SK-N-SH (cell line): ENCODE results near the gene FLAD1. TPM values are rescaled to one million over a fixed set of nuclear protein-coding genes. Genes with fewer than 3 reads are reported as not detected.

Source experiments
- CTCF ChIA-PET: fragments of 300-600, 350-600 bp; formaldehyde crosslinking; extraction: SDS; loops from one replicate; lab custom pipeline; 2021; lab: Yijun Ruan, JAX
- POLR2A ChIA-PET: fragments of 350-600 bp; sonication (Branson Sonifier 250); formaldehyde crosslinking; extraction: SDS; loops from one replicate; lab custom pipeline; 2020; ENCODE audit warnings: antibody characterized with exemption, inconsistent platforms; lab: Yijun Ruan, JAX
- DNase-seq: peaks from one replicate; pipeline ENCODE4 v3.0.0; 2012
- H2AFZ ChIP-seq: fragments of 200-600 bp; sonication (generic); 2 replicates; pipeline ENCODE4 v1.8.1; 2016; ENCODE audit warnings: antibody characterized with exemption, mild to moderate bottlenecking, low read depth
- H3F3A ChIP-seq: fragments of 200-600 bp; sonication (generic); replicated peaks from 2 replicates; pipeline ENCODE3; 2016; ENCODE audit warnings: antibody characterized with exemption, mild to moderate bottlenecking; ENCODE audit not compliant: insufficient read depth
- H3K27ac ChIP-seq, 2 experiments: fragments of 200-500 bp in 1 of 2; fragments of 200-600 bp in 1 of 2; sonication (Bioruptor generic) in 1 of 2; sonication (generic), shearing (Covaris generic) in 1 of 2; 2 replicates each; pipeline versions ENCODE4 v1.5.1 to v1.6.1; 2014 to 2016; ENCODE audit warnings: low read depth in 2 of 2, inconsistent platforms in 1 of 2, low read length in 1 of 2, mild to moderate bottlenecking in 1 of 2, mixed read lengths in 1 of 2
- H3K27me3 ChIP-seq: fragments of 200-600 bp; sonication (generic), shearing (Covaris generic); 2 replicates; pipeline ENCODE4 v1.6.1; 2016; ENCODE audit warnings: mixed run types; ENCODE audit not compliant: insufficient read depth
- H3K36me3 ChIP-seq, 2 experiments: fragments of 200-500 bp in 1 of 2; fragments of 200-600 bp in 1 of 2; sonication (Bioruptor generic) in 1 of 2; sonication (generic) in 1 of 2; replicated peaks in 1 of 2; 2 replicates each; pipeline versions ENCODE3 to v1.5.1; 2014 to 2016; ENCODE audit warnings: low read length in 1 of 2, mild to moderate bottlenecking in 1 of 2; ENCODE audit not compliant: insufficient read depth in 2 of 2, control insufficient read depth in 1 of 2
- H3K4me1 ChIP-seq, 2 experiments: fragments of 200-500 bp in 1 of 2; fragments of 200-600 bp in 1 of 2; sonication (Bioruptor generic) in 1 of 2; sonication (generic), shearing (Covaris generic) in 1 of 2; 2 replicates each; pipeline versions ENCODE4 v1.5.1 to v1.6.1; 2014 to 2016; ENCODE audit warnings: low read depth in 1 of 2, low read length in 1 of 2, mixed run types in 1 of 2; ENCODE audit not compliant: insufficient read depth in 2 of 2, control insufficient read depth in 1 of 2
- H3K4me2 ChIP-seq: fragments of 200-600 bp; sonication (generic), shearing (Covaris generic); 2 replicates; pipeline ENCODE4 v1.6.1; 2017; ENCODE audit warnings: mixed run types
- H3K4me3 ChIP-seq, 2 experiments: fragments of 200-500 bp in 1 of 2; fragments of 200-600 bp in 1 of 2; sonication (Bioruptor generic) in 1 of 2; sonication (generic), shearing (Covaris generic) in 1 of 2; 2 replicates each; pipeline versions ENCODE4 v1.5.1 to v1.8.1; 2014 to 2016; ENCODE audit warnings: low read depth in 2 of 2, inconsistent platforms in 1 of 2, low read length in 1 of 2, mild to moderate bottlenecking in 1 of 2, mixed read lengths in 1 of 2, moderate library complexity in 1 of 2
- H3K79me2 ChIP-seq: fragments of 200-600 bp; sonication (generic); 2 replicates; pipeline ENCODE4 v1.8.1; 2017; ENCODE audit warnings: mild to moderate bottlenecking; ENCODE audit not compliant: insufficient read depth
- H3K9ac ChIP-seq: fragments of 200-600 bp; sonication (generic); 2 replicates; pipeline ENCODE4 v1.6.1; 2017; ENCODE audit warnings: mixed run types
- H3K9me2 ChIP-seq: fragments of 200-600 bp; sonication (generic); 2 replicates; pipeline ENCODE4 v1.6.1; 2017; ENCODE audit warnings: mixed run types
- H3K9me3 ChIP-seq: fragments of 200-600 bp; sonication (generic); 2 replicates; pipeline ENCODE4 v1.6.1; 2017; ENCODE audit warnings: mixed run types, mild to moderate bottlenecking, moderate library complexity
- H4K20me1 ChIP-seq: fragments of 200-600 bp; sonication (generic); 2 replicates; pipeline ENCODE4 v1.6.1; 2017; ENCODE audit warnings: mild to moderate bottlenecking, mixed run types; ENCODE audit not compliant: insufficient read depth
- CHD2 ChIP-seq: fragments of 150-350 bp; IDR thresholded peaks from 2 replicates; pipeline ENCODE4 v1.6.1; 2018; ENCODE audit warnings: low read length; ENCODE audit not compliant: partially characterized antibody
- ELF1 ChIP-seq: IDR thresholded peaks from 2 replicates; pipeline ENCODE4 v1.4.0; 2012
- EP300 ChIP-seq, 2 experiments: IDR thresholded peaks; 2 replicates each; pipeline versions ENCODE4 v1.4.0 to v1.6.1; 2012; ENCODE audit warnings: borderline replicate concordance in 1 of 2, low read depth in 1 of 2, low read length in 1 of 2
- FOSL2 ChIP-seq: IDR thresholded peaks from 2 replicates; pipeline ENCODE4 v1.4.0; 2012; ENCODE audit warnings: low read depth, mild to moderate bottlenecking, moderate library complexity, borderline replicate concordance
- FOXM1 ChIP-seq: IDR thresholded peaks from 2 replicates; pipeline ENCODE4 v1.4.0; 2012; ENCODE audit warnings: low read depth, mild to moderate bottlenecking
- GABPA ChIP-seq: IDR thresholded peaks from 2 replicates; pipeline ENCODE4 v1.4.0; 2012; ENCODE audit warnings: low read depth, mild to moderate bottlenecking
- JUND ChIP-seq: IDR thresholded peaks from 2 replicates; pipeline ENCODE4 v1.4.0; 2012
- NRF1 ChIP-seq: IDR thresholded peaks from 2 replicates; pipeline ENCODE4 v1.6.1; 2012; ENCODE audit warnings: low read depth, mild to moderate bottlenecking, low read length
- POLR2AphosphoS5 ChIP-seq: IDR thresholded peaks from 2 replicates; pipeline ENCODE4 v1.6.1; 2012; ENCODE audit warnings: low read depth, low read length
- RAD21 ChIP-seq: IDR thresholded peaks from 2 replicates; pipeline ENCODE4 v1.6.1; 2012; ENCODE audit warnings: mild to moderate bottlenecking, low read length
- RCOR1 ChIP-seq: fragments of 150-350 bp; IDR thresholded peaks from 2 replicates; pipeline ENCODE4 v1.6.1; 2017; ENCODE audit warnings: antibody characterized with exemption, low read length
- RFX5 ChIP-seq: IDR thresholded peaks from 2 replicates; pipeline ENCODE4 v1.6.1; 2012; ENCODE audit warnings: mild to moderate bottlenecking, improper control_type of control experiment, low read length
- RXRA ChIP-seq: IDR thresholded peaks from 2 replicates; pipeline ENCODE4 v1.4.0; 2012; ENCODE audit warnings: low read depth, mild to moderate bottlenecking, borderline replicate concordance
- TEAD4 ChIP-seq: IDR thresholded peaks from 2 replicates; pipeline ENCODE4 v1.4.0; 2012; ENCODE audit warnings: mild to moderate bottlenecking, borderline replicate concordance; ENCODE audit not compliant: insufficient read depth
- YY1 ChIP-seq: IDR thresholded peaks from 2 replicates; pipeline ENCODE4 v1.4.0; 2012; ENCODE audit warnings: low read depth, mild to moderate bottlenecking
- WGBS: methylation state at CpG from one replicate; pipeline ENCODE4 v1.1.6; 2017; ENCODE audit warnings: low lambda C conversion rate; 5-methylcytosine and 5-hydroxymethylcytosine counted together
- polyA plus RNA-seq, 3 experiments: library from polyadenylated mRNA; depleted of rRNA; stranded (reverse); fragments of >200 nt; gene quantifications; 2 replicates each; pipeline ENCODE4 v1.2.3, GENCODE V29; 2012
- TF ChIP-seq, protein P1 (sequence below): IDR thresholded peaks from 2 replicates; pipeline ENCODE4 v1.6.1; 2012; ENCODE audit warnings: mild to moderate bottlenecking, low read depth, low read length, moderate library complexity
- TF ChIP-seq, protein P2 (sequence below): IDR thresholded peaks from 2 replicates; pipeline ENCODE4 v1.4.0; 2012; ENCODE audit warnings: low read depth
- TF ChIP-seq, protein P3 (sequence below): IDR thresholded peaks from 2 replicates; pipeline ENCODE4; 2012
- TF ChIP-seq, protein P4 (sequence below): fragments of 200-600 bp; sonication (generic); IDR thresholded peaks from 2 replicates; pipeline ENCODE4 v1.6.1; 2017; ENCODE audit warnings: antibody characterized with exemption, mild to moderate bottlenecking, moderate library complexity

FLAD1 gene
- polyA plus RNA-seq, 1 of the 3 experiments (the other 2 are of a cell fraction), result 50.8 TPM

DNA sequence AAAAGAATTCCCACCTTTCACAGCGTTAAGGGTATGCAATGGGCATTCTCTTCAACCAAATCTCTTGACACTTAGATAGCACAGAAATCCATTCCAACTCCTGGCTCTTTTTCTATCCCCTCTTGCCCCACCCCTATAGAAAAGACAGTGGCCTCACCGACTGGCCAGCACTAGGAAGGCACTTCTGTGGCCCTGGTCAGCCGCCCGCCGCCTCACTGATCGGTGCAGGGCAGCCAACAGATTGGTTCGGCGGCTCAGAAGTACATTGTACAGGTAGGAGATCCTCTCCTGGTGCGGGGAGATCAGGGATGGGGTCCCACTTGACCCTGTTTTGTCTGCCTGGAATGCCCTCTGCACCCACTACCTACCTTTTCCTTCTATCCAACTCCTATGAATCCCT is 41.2 kb downstream of the FLAD1 start:
- WGBS, result 85% methylated on average over 9 of the region's 9 CpGs

DNA sequence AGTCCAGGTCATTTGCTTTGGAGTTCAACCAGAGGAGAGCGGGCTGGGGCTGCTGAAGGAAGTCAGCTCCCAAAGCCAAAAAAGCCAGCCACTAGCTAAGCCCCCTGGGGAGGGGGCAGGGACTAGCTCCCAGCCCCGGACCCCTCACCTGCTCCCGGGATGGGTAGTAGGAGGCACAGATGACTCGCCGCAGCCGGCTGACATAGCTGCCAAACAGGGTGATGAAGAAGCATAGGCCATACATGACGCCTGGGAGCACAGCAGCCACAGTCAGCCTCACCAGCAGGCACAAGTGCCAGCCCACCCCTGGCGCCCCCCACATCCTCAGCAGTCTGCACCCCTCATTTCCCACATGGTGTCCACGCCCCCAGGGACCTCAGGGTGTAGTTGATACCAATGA is 43.0 kb downstream of the FLAD1 start:
- ChIA-PET POLR2A (no interaction called here), CTCF (interaction anchor here (0.7 to 2.1 kb wide), 4 partner anchors 9 to 22 kb away, joined by 3 to 12 read pairs (median 6); no protein-coding TSS in a partner anchor)
- H3K27me3 ChIP-seq, result no peaks in the 10 kb centered on the region
- peaks cover 0 to 4% of the 10 kb centered on the region in 2 experiments; a peak in 1 of 4 replicates for H3K4me1 ChIP-seq
- no peaks in the 10 kb centered on the region for H3K36me3 ChIP-seq
- no peaks in the 10 kb centered on the region for H3F3A ChIP-seq
- H4K20me1 ChIP-seq, result no peaks in the 10 kb centered on the region
- H3K9me2 ChIP-seq, result no peaks in the 10 kb centered on the region
- whole genome bisulfite sequencing, result 59% methylated on average over 9 of the region's 9 CpGs
- H3K4me2 ChIP-seq, result no peak overlapping the region
- no peaks in the 10 kb centered on the region for H3K79me2 ChIP-seq
- TF ChIP-seq NRF1 (no peak), GABPA (no peak), POLR2AphosphoS5 (no peak), CHD2 (no peak), RAD21 (no peak), RCOR1 (no peak), ELF1 (no peak), FOSL2 (no peak), TEAD4 (no peak)
- TF ChIP-seq, protein P1, sequence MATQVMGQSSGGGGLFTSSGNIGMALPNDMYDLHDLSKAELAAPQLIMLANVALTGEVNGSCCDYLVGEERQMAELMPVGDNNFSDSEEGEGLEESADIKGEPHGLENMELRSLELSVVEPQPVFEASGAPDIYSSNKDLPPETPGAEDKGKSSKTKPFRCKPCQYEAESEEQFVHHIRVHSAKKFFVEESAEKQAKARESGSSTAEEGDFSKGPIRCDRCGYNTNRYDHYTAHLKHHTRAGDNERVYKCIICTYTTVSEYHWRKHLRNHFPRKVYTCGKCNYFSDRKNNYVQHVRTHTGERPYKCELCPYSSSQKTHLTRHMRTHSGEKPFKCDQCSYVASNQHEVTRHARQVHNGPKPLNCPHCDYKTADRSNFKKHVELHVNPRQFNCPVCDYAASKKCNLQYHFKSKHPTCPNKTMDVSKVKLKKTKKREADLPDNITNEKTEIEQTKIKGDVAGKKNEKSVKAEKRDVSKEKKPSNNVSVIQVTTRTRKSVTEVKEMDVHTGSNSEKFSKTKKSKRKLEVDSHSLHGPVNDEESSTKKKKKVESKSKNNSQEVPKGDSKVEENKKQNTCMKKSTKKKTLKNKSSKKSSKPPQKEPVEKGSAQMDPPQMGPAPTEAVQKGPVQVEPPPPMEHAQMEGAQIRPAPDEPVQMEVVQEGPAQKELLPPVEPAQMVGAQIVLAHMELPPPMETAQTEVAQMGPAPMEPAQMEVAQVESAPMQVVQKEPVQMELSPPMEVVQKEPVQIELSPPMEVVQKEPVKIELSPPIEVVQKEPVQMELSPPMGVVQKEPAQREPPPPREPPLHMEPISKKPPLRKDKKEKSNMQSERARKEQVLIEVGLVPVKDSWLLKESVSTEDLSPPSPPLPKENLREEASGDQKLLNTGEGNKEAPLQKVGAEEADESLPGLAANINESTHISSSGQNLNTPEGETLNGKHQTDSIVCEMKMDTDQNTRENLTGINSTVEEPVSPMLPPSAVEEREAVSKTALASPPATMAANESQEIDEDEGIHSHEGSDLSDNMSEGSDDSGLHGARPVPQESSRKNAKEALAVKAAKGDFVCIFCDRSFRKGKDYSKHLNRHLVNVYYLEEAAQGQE, result no peak
- TF ChIP-seq, protein P2, sequence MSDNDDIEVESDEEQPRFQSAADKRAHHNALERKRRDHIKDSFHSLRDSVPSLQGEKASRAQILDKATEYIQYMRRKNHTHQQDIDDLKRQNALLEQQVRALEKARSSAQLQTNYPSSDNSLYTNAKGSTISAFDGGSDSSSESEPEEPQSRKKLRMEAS, result no peak
- TF ChIP-seq, all 33 proteins: peak for 0
- H3K9ac ChIP-seq, result no peak overlapping the region
- H2AFZ ChIP-seq, result no peak overlapping the region
- no peaks in the 10 kb centered on the region for H3K9me3 ChIP-seq
- no peak overlapping the region for H3K27ac ChIP-seq
- no peak for DNase-seq
- no peak overlapping the region for H3K4me3 ChIP-seq

More for the DNA sequence above, 41.2 kb downstream of the FLAD1 start:
- Histone ChIP-seq H4K20me1 (no peaks in the 10 kb centered on the region), H3K27ac (no peak overlapping the region), H3K9ac (no peak overlapping the region), H3K4me1 (peaks cover 0 to 4% of the 10 kb centered on the region in 2 experiments; a peak in 1 of 4 replicates), H3K36me3 (no peaks in the 10 kb centered on the region), H3K79me2 (no peaks in the 10 kb centered on the region), H2AFZ (no peak overlapping the region), H3K9me3 (no peaks in the 10 kb centered on the region), H3F3A (no peaks in the 10 kb centered on the region), H3K4me2 (no peak overlapping the region), H3K27me3 (no peaks in the 10 kb centered on the region), H3K9me2 (no peaks in the 10 kb centered on the region), H3K4me3 (no peak overlapping the region)
- ChIA-PET CTCF (interaction anchor here (2.1 kb wide), 2 partner anchors 7 to 21 kb away, joined by 9 to 12 read pairs; no protein-coding TSS in a partner anchor), POLR2A (no interaction called here)
- TF ChIP-seq FOSL2 (no peak), RXRA (no peak), JUND (no peak), RFX5 (no peak), EP300 (IDR thresholded peaks at IDR 0.05; ENCODE audit: borderline replicate concordance in 1 of 2, low read depth in 1 of 2, low read length in 1 of 2) (no peak), CHD2 (no peak), YY1 (no peak), FOXM1 (no peak), RAD21 (no peak)
- TF ChIP-seq, protein P3, sequence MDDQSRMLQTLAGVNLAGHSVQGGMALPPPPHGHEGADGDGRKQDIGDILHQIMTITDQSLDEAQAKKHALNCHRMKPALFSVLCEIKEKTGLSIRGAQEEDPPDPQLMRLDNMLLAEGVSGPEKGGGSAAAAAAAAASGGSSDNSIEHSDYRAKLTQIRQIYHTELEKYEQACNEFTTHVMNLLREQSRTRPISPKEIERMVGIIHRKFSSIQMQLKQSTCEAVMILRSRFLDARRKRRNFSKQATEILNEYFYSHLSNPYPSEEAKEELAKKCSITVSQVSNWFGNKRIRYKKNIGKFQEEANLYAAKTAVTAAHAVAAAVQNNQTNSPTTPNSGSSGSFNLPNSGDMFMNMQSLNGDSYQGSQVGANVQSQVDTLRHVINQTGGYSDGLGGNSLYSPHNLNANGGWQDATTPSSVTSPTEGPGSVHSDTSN, result no peak
- TF ChIP-seq, protein P4, sequence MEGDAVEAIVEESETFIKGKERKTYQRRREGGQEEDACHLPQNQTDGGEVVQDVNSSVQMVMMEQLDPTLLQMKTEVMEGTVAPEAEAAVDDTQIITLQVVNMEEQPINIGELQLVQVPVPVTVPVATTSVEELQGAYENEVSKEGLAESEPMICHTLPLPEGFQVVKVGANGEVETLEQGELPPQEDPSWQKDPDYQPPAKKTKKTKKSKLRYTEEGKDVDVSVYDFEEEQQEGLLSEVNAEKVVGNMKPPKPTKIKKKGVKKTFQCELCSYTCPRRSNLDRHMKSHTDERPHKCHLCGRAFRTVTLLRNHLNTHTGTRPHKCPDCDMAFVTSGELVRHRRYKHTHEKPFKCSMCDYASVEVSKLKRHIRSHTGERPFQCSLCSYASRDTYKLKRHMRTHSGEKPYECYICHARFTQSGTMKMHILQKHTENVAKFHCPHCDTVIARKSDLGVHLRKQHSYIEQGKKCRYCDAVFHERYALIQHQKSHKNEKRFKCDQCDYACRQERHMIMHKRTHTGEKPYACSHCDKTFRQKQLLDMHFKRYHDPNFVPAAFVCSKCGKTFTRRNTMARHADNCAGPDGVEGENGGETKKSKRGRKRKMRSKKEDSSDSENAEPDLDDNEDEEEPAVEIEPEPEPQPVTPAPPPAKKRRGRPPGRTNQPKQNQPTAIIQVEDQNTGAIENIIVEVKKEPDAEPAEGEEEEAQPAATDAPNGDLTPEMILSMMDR, result no peak
- DNase-seq, result no peak
